ENCODE data around the gene MX2. TPM values are rescaled to one million over a fixed set of nuclear protein-coding genes. Genes with fewer than 3 reads are reported as not detected.

Gene MX2
- total and polyA plus RNA-seq, 12 donors = 0.44 to 31.3 (median 4.8) TPM

DNA sequence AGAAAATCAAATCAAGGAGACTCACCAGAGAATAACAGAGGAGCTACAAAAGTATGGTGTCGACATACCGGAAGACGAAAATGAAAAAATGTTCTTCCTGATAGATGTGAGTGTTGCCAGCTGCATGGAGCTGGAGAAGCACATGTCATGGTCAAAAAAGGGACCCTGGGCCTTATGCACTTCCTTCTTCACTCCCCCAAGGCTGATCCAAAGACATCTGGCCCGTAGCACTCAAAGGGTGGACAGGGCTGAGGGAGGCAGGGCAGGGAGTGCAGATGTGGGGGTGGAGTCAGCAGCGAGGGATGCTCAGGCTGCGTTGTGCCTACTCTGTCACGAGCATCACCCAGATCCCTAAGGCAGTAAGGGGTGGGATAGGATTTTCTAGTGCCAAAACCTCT is 83.6 kb downstream of the MX2 start:
- Histone ChIP-seq H3K4me1 (replicated peaks in 1 of 2) (no peaks in the 10 kb centered on the region), H3K36me3 (replicated peaks in 1 of 2) (peaks cover 0 to 38% of the 10 kb centered on the region in 2 donors), H3K4me3 (no peak overlapping the region), H3K27ac (no peak overlapping the region), H3K9me3 (replicated peaks in 1 of 3) (no peaks in the 10 kb centered on the region), H3K27me3 (no peaks in the 10 kb centered on the region)
- intact Hi-C loops (cut with DNase I) = no loop called here
- no peak for DNase-seq
- no peak for TF ChIP-seq POLR2A (IDR thresholded peaks at IDR 0.05)
- TF ChIP-seq, protein P1, sequence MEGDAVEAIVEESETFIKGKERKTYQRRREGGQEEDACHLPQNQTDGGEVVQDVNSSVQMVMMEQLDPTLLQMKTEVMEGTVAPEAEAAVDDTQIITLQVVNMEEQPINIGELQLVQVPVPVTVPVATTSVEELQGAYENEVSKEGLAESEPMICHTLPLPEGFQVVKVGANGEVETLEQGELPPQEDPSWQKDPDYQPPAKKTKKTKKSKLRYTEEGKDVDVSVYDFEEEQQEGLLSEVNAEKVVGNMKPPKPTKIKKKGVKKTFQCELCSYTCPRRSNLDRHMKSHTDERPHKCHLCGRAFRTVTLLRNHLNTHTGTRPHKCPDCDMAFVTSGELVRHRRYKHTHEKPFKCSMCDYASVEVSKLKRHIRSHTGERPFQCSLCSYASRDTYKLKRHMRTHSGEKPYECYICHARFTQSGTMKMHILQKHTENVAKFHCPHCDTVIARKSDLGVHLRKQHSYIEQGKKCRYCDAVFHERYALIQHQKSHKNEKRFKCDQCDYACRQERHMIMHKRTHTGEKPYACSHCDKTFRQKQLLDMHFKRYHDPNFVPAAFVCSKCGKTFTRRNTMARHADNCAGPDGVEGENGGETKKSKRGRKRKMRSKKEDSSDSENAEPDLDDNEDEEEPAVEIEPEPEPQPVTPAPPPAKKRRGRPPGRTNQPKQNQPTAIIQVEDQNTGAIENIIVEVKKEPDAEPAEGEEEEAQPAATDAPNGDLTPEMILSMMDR (IDR thresholded peaks at IDR 0.05) = no peak
- 82 to 92% (median 85%) methylated on average over 7 of the region's 7 CpGs for WGBS, 4 donors

DNA sequence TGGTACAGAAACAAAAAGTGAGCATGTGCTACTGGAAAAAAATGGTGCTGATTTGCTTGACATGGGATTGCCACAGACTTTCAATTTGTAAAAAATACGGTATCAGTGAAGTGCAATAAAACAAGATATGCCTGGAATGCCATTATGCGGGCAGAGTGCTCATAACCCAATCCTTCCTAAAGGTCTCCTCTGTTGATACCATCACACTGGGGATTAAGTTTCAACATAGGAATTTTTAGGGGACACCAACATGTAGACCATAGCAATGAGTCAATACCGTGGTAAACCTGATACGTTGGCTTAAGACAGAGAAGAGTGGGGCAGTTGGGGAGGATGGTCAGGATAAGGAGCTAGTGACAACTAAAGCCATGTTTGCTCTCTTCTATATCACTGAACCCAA is 84.8 kb downstream of the MX2 start:
- H3K27ac ChIP-seq = no peak overlapping the region
- no peaks in the 10 kb centered on the region for H3K9me3 ChIP-seq (replicated peaks in 1 of 3)
- WGBS, 4 donors = 74 to 100% (median 99%) methylated on average over 4 of the region's 4 CpGs
- H3K4me3 ChIP-seq = no peak overlapping the region
- intact Hi-C loops (cut with DNase I) = no loop called here
- TF ChIP-seq, protein P1 (IDR thresholded peaks at IDR 0.05) = no peak
- no peak for TF ChIP-seq POLR2A (IDR thresholded peaks at IDR 0.05)
- peaks cover 0 to 28% of the 10 kb centered on the region in 2 donors for H3K36me3 ChIP-seq (replicated peaks in 1 of 2)
- no peaks in the 10 kb centered on the region for H3K27me3 ChIP-seq
- no peaks in the 10 kb centered on the region for H3K4me1 ChIP-seq (replicated peaks in 1 of 2)
- no peak for DNase-seq

DNA sequence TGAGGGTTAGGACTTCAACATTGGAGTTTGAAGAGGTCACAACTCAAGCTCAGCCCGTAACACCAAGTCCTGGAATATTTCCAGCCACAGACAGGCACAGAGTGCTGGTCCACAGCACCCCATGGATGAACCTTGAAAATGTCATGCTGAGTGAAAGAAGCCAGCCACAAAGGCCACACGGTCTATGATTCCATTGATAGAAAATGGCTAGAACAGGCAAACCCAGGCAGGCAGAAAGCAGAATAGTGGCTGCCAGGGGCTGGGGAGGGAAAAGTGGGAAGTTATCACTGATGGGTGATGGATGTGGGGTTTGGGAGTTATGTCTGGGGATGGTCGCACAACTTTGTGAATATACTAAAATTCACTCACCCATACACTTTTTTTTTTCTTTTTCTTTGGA is 85.5 kb downstream of the MX2 start:
- no peaks in the 10 kb centered on the region for H3K9me3 ChIP-seq (replicated peaks in 1 of 3)
- TF ChIP-seq POLR2A (IDR thresholded peaks at IDR 0.05) = no peak
- TF ChIP-seq, protein P1 (IDR thresholded peaks at IDR 0.05) = no peak
- no peak overlapping the region for H3K4me3 ChIP-seq
- H3K4me1 ChIP-seq (replicated peaks in 1 of 2) = no peaks in the 10 kb centered on the region
- H3K27me3 ChIP-seq = no peaks in the 10 kb centered on the region
- intact Hi-C loops (cut with DNase I) = no loop called here
- peaks cover 0 to 22% of the 10 kb centered on the region in 2 donors for H3K36me3 ChIP-seq (replicated peaks in 1 of 2)
- WGBS, 4 donors = 88 to 100% (median 98%) methylated on average over 2 to 3 of the region's 3 CpGs
- H3K27ac ChIP-seq = no peak overlapping the region
- DNase-seq = no peak

DNA sequence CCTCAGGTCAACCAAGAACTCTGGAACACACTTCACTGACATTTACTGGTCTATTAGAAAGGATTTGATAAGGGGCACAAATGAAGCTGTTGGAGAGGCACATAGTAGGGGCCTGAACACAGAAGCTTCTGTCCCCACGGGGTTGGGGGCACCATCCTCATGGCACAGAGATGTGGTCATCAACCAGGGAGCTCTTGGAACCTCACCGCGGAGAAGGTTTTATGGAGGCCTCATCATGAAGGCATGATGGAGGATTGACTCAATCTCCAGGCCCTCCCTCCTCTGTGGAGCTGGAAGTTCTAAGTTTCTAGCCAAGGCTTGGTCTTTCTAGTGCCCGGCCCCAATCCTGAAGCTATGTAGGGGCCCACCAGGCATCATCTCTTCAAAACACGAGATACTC is 87.8 kb downstream of the MX2 start:
- no peak for DNase-seq
- H3K4me1 ChIP-seq (replicated peaks in 1 of 2) = no peaks in the 10 kb centered on the region
- no peaks in the 10 kb centered on the region for H3K27me3 ChIP-seq
- TF ChIP-seq, protein P1 (IDR thresholded peaks at IDR 0.05) = no peak
- no peak for TF ChIP-seq POLR2A (IDR thresholded peaks at IDR 0.05)
- no peak overlapping the region for H3K27ac ChIP-seq
- WGBS, 4 donors = 77 to 92% (median 81%) methylated on average over 2 to 5 of the region's 5 CpGs
- H3K9me3 ChIP-seq (replicated peaks in 1 of 3) = no peaks in the 10 kb centered on the region
- intact Hi-C loops (cut with DNase I) = no loop called here
- peaks cover 0 to 14% of the 10 kb centered on the region in 2 donors for H3K36me3 ChIP-seq (replicated peaks in 1 of 2)
- H3K4me3 ChIP-seq = no peak overlapping the region

Data from adrenal gland (tissue), 12 donors.